ENCODE results near the gene REXO1. TPM values are rescaled to one million over a fixed set of nuclear protein-coding genes. Genes with fewer than 3 reads are reported as not detected.

The REXO1 gene
- total RNA-seq, 1 donor from 2014 or later, result 40.8 TPM

DNA sequence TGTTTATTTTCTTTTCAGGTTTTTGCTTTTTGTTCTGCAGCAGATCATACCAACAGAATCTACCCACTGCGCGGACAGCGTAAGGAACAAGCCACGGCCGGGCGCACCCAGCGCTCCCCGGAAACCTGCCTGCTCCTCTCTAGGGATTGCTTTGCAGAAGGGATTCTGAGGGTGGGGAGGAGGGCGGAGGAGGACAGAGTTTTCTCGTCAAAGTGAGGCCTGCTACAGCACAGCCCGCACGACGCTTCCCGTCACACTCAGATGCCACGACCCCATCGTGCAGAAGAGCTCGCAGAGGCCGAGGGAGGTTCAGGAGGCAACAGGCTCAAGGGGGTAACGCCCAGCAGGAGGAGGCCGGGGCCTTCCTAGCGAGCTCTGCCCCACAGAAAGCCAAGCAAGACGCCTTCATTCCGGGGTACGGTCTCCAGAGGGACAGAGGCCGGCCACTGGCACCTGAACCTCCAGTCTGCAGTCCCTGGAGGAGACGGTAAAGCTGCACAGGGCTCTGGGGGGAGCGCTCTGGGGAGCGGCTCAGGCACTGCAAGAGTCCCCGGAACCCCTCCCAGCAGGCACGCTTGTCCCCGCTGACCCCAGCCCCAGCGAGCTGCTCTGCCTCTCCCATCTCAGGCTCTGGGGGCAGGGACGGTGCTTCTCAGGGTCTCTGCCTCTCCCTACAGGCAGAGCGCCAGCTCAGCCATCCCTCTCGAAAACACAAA is 6.9 kb downstream of the REXO1 start:
- H3K4me3 Mint-ChIP-seq, result peak overlapping the region; percentile 8
- H3K27me3 Mint-ChIP-seq (ENCODE audit: low read depth), result no peaks in the 10 kb centered on the region
- no peaks in the 10 kb centered on the region for H3K9me3 Mint-ChIP-seq
- no peak for DNase-seq (ENCODE audit: low read depth, low spot score)
- peaks cover 6% of the 10 kb centered on the region for H3K4me1 Mint-ChIP-seq
- H3K27ac Mint-ChIP-seq (ENCODE audit: unreplicated experiment), result no peak overlapping the region
- TF ChIP-seq, protein P1, sequence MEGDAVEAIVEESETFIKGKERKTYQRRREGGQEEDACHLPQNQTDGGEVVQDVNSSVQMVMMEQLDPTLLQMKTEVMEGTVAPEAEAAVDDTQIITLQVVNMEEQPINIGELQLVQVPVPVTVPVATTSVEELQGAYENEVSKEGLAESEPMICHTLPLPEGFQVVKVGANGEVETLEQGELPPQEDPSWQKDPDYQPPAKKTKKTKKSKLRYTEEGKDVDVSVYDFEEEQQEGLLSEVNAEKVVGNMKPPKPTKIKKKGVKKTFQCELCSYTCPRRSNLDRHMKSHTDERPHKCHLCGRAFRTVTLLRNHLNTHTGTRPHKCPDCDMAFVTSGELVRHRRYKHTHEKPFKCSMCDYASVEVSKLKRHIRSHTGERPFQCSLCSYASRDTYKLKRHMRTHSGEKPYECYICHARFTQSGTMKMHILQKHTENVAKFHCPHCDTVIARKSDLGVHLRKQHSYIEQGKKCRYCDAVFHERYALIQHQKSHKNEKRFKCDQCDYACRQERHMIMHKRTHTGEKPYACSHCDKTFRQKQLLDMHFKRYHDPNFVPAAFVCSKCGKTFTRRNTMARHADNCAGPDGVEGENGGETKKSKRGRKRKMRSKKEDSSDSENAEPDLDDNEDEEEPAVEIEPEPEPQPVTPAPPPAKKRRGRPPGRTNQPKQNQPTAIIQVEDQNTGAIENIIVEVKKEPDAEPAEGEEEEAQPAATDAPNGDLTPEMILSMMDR (conservative IDR thresholded peaks at IDR 0.05), result no peak
- no peaks in the 10 kb centered on the region for H3K36me3 Mint-ChIP-seq (ENCODE audit: low read depth)

DNA sequence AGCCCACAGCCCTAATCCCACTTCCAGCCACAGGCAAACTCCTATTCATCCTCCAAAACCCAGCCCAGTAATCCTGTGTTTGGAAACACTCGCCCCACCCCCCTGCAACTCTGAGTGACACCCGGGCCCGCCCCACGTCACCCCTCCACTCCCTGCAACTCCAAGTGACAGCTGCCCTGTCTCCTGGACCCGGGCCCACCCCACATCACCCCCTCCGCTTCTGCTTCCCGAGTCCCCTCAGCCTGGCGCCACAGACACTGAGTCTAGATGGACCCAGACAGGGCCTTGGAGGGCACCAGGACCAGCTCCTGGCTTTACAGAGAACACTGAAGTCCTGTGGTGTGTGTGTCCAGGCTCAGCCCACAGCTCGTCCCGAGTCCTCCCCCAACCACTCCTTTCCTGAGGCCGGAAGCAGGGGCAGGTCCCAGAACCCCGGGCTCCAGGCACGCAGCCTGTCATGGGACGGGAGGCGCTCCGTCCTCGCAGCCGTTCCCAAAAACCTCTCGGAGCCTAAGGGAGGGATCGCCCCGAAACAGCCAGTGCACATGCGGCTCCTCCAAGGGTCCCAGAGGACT is 7.7 kb downstream of the REXO1 start:
- Mint-ChIP-seq H3K9me3 (no peaks in the 10 kb centered on the region), H3K4me1 (no peaks in the 10 kb centered on the region), H3K27me3 (ENCODE audit: low read depth) (no peaks in the 10 kb centered on the region), H3K4me3 (peak overlapping the region; percentile 8), H3K27ac (ENCODE audit: unreplicated experiment) (no peak overlapping the region), H3K36me3 (ENCODE audit: low read depth) (no peaks in the 10 kb centered on the region)
- DNase-seq (ENCODE audit: low read depth, low spot score), result no peak
- TF ChIP-seq, protein P1 (conservative IDR thresholded peaks at IDR 0.05), result no peak

DNA sequence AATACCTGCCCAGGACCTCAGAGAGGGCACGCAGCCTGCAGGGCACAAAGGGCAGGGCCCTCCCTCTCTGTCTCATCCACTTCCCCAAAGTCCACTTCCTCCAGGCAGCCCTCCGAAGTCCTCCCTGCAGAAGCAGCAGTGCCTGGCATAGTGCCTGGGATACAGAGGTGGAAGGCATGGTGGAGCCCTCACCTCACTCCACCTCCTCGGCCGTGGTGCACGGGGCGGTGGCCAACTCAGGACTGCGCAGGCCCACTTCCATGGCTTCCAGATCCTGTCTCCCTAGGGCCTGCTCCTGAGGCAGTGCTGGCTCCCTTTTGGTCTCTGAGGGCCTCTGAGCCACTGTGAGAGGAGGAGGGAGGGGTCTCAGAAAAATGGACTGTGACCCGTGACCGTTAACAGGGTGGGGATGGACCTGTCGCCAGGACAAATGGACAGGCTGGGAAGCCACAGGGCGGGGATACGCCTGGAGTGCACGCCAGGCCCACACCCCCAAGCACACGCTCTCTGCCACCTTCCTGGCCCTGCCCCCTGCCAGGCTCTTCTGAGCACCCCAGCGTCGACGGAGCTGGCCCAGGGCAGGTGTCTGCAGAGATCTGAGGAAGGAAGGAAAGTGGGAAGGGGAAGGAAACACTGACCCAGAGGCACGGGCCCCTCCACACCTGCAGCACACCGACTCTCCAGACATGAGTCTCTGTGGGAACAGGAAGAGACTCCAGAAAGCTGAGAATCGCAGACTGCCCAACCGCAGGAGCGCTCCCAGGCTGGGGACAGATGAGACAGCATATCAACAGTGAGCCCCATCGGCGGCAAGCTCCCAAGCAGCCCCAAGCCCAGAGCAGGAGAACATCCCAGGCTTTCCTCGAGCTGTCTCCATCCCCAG is 8.4 kb downstream of the REXO1 start:
- Mint-ChIP-seq H3K27me3 (ENCODE audit: low read depth) (no peaks in the 10 kb centered on the region), H3K27ac (ENCODE audit: unreplicated experiment) (no peak overlapping the region), H3K4me3 (no peak overlapping the region), H3K9me3 (no peaks in the 10 kb centered on the region), H3K36me3 (ENCODE audit: low read depth) (no peaks in the 10 kb centered on the region), H3K4me1 (no peaks in the 10 kb centered on the region)
- TF ChIP-seq, protein P1 (conservative IDR thresholded peaks at IDR 0.05), result no peak
- no peak for DNase-seq (ENCODE audit: low read depth, low spot score)

DNA sequence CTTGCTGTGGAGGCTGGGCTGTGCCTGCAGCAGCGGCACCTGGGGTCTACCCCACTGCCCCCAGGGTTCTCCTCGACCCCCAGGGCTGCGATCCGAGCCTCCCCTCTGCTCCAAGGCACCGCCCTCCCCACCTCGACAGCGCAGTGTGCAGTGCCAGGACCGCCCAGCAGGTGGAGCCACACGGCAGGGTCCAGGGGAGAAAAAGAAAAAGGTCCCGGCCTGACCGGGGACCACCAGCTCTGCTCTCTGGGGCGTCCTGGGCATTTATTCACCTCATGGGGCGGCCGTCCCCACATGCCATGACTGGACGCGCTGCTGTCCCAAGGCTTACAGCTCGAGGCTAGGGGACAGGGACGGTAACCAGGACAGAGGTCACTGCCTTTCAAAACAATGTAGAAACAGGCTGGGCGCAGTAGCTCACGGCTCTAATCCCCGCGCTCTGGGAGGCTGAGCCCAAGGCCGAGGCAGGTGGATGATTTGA is 10.6 kb downstream of the REXO1 start:
- H3K27ac Mint-ChIP-seq (ENCODE audit: unreplicated experiment), result peak overlapping the region; percentile 57
- H3K27me3 Mint-ChIP-seq (ENCODE audit: low read depth), result no peaks in the 10 kb centered on the region
- TF ChIP-seq, protein P1 (conservative IDR thresholded peaks at IDR 0.05), result peak; percentile 90
- no peaks in the 10 kb centered on the region for H3K4me1 Mint-ChIP-seq
- peak; percentile 84 for DNase-seq (ENCODE audit: low read depth, low spot score)
- H3K4me3 Mint-ChIP-seq, result no peak overlapping the region
- H3K36me3 Mint-ChIP-seq (ENCODE audit: low read depth), result no peaks in the 10 kb centered on the region
- H3K9me3 Mint-ChIP-seq, result no peaks in the 10 kb centered on the region

DNA sequence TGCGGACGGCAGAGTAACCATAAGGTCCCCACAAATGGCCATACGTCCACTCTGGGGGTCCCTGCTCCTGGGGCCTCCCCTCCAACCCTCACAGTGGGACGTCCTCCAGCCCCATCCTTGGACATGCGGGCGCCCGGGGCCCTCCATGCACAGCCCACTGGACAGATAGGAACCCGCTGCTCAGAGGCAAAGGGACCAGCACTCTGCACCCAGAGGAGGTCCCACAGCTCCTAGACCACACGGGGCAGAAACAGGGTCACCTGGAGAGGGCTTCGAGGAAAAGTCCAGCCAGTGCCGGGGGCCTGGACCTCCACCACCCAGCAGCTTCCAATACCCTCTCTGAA is 11.1 kb downstream of the REXO1 start:
- Mint-ChIP-seq H3K27me3 (ENCODE audit: low read depth) (no peaks in the 10 kb centered on the region), H3K27ac (ENCODE audit: unreplicated experiment) (no peak overlapping the region), H3K4me1 (no peaks in the 10 kb centered on the region), H3K36me3 (ENCODE audit: low read depth) (no peaks in the 10 kb centered on the region), H3K4me3 (no peak overlapping the region), H3K9me3 (no peaks in the 10 kb centered on the region)
- DNase-seq (ENCODE audit: low read depth, low spot score), result no peak
- TF ChIP-seq, protein P1 (conservative IDR thresholded peaks at IDR 0.05), result no peak

All from neural crest cell (in vitro differentiated cells).